Activated CD8-positive, alpha-beta T cell treated with anti-CD3 and anti-CD28 coated beads for 36 hours (primary cell): Measurements from ENCODE around the gene RIIAD1. TPM values are rescaled to one million over a fixed set of nuclear protein-coding genes. Genes with fewer than 3 reads are reported as not detected.

Experiments used
- ATAC-seq: fragments of 200-7000 bp; cut with Tn5 transposase; one replicate; pipeline ENCODE4 v1.10.0; 2021; ENCODE audit warnings: mild to moderate bottlenecking, moderate library complexity
- CTCF ChIA-PET: fragments of 350-600 bp; sonication (Branson Sonifier 250); formaldehyde crosslinking; loops from one replicate; lab custom pipeline; 2021; ENCODE audit warnings: antibody characterized with exemption; lab: Charles Lee
- POLR2A ChIA-PET: fragments of 350-600 bp; sonication (Branson Sonifier 250); formaldehyde crosslinking; loops from one replicate; lab custom pipeline; 2021; ENCODE audit warnings: antibody characterized with exemption; lab: Charles Lee
- DNase-seq: peaks from one replicate; pipeline ENCODE4 v3.0.0-alpha.2; 2020
- H3K27ac Mint-ChIP-seq: one replicate; pipeline ENCODE4 v1.8.0; 2021; ENCODE audit warnings: mild to moderate bottlenecking, mixed read lengths
- H3K27me3 Mint-ChIP-seq: one replicate; pipeline ENCODE4 v1.8.0; 2021; ENCODE audit warnings: mixed read lengths
- H3K36me3 Mint-ChIP-seq: one replicate; pipeline ENCODE4 v1.8.0; 2021; ENCODE audit warnings: low read depth, mixed read lengths
- H3K4me1 Mint-ChIP-seq: one replicate; pipeline ENCODE4 v1.8.0; 2021; ENCODE audit warnings: low read depth, mixed read lengths
- H3K4me3 Mint-ChIP-seq: one replicate; pipeline ENCODE4 v1.8.0; 2021; ENCODE audit warnings: mild to moderate bottlenecking, moderate library complexity, mixed read lengths
- H3K9me3 Mint-ChIP-seq: one replicate; pipeline ENCODE4 v1.8.0; 2021; ENCODE audit warnings: mixed read lengths
- CTCF ChIP-seq: fragments of 200-600 bp; IDR thresholded peaks from one replicate; pipeline ENCODE4 v1.8.0; 2022; ENCODE audit warnings: antibody characterized with exemption, mild to moderate bottlenecking
- intact Hi-C: fragments of 100-400 bp; cut with micrococcal nuclease; formaldehyde crosslinking; loops from one replicate; pipeline ENCODE4 v1.10.0; 2022
- total RNA-seq, 2 experiments: library from RNA; stranded (reverse); gene quantifications; one replicate each; pipeline ENCODE4 v1.2.3, GENCODE V29; 2021

Gene RIIAD1
- total RNA-seq, 2 experiments from 2014 or later = not detected

- POLR2A ChIA-PET = no interaction called here
- H3K9me3 Mint-ChIP-seq = no peaks in the 10 kb centered on the region
- H3K4me1 Mint-ChIP-seq = no peaks in the 10 kb centered on the region
- no peak overlapping the region for H3K4me3 Mint-ChIP-seq
- H3K27me3 Mint-ChIP-seq = no peaks in the 10 kb centered on the region
- ATAC-seq (no peak), DNase-seq (no peak)
- H3K27ac Mint-ChIP-seq = no peak overlapping the region
- H3K36me3 Mint-ChIP-seq = peaks cover 20% of the 10 kb centered on the region
- CTCF ChIA-PET = interaction anchor here (1.2 to 1.9 kb wide), 4 partner anchors 30 to 144 kb away, joined by 3 to 5 read pairs (median 4); no protein-coding TSS in a partner anchor
- intact Hi-C loops = no loop called here
- no peak for TF ChIP-seq CTCF
Observed at GRCh38 chr1:151692226-151692625, 29.1 kb upstream of the RIIAD1 start.

GRCh38 chr1:151693057-151693651, 28.2 kb upstream of the RIIAD1 start:
- Mint-ChIP-seq H3K4me1 (no peaks in the 10 kb centered on the region), H3K27ac (no peak overlapping the region), H3K4me3 (no peak overlapping the region), H3K9me3 (no peaks in the 10 kb centered on the region), H3K36me3 (peaks cover 20% of the 10 kb centered on the region), H3K27me3 (no peaks in the 10 kb centered on the region)
- intact Hi-C loops = no loop called here
- no peak for ATAC-seq
- ChIA-PET POLR2A (no interaction called here), CTCF (interaction anchor here (1.1 to 1.9 kb wide), 7 partner anchors 38 to 143 kb away, joined by 3 to 5 read pairs (median 4); no protein-coding TSS in a partner anchor)
- DNase-seq = no peak
- TF ChIP-seq CTCF = peak; percentile 35

DNA sequence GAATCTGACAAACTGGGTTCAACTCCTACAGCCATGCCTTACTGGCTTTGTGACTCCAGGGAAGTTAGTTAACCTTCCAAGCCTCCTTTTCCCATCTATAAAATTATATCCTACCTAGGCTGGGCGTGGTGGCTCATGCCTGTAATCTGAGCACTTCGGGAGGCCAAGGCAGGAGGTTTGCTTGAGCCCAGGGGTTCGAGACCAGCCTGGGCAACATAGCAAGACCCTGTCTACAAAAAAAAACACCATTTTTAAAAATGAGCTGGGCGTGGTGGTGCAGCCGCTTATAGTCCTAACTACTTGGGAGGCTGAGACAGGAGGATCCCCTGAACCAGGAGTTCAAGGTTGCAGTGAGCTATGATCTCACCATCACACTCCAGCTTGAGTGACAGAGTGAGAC, 19.8 kb upstream of the RIIAD1 start:
- TF ChIP-seq CTCF = no peak
- POLR2A ChIA-PET = interaction anchor here (0.9 kb wide), 1 partner anchor 46 kb away, joined by 3 read pairs; no protein-coding TSS in a partner anchor
- H3K4me1 Mint-ChIP-seq = no peaks in the 10 kb centered on the region
- ATAC-seq (no peak), DNase-seq (no peak)
- H3K36me3 Mint-ChIP-seq = no peaks in the 10 kb centered on the region
- H3K9me3 Mint-ChIP-seq = no peaks in the 10 kb centered on the region
- no peak overlapping the region for H3K4me3 Mint-ChIP-seq
- CTCF ChIA-PET = no interaction called here
- intact Hi-C loops = no loop called here
- no peaks in the 10 kb centered on the region for H3K27me3 Mint-ChIP-seq
- no peak overlapping the region for H3K27ac Mint-ChIP-seq

DNA sequence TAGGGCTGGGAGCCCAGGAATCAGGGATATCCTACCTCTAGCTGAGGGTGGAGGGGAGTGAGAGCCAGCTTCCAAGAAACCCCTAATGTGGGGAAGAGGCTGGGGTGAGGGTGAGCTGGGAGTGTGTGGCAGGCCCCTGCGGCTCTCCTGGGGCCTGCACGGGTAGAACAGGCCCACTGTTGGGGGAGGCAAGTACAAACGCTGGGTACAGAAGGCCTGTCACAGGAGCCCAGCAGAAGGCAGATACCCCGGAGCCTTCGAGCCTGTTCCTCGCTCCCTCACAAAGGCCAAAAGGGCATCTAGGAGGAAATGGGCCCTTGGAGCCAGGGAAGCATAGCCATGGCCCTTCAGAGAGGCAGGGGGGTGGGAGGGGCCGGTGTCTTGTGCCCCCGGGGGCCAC, 18.4 kb upstream of the RIIAD1 start:
- no peak for TF ChIP-seq CTCF
- intact Hi-C loops = no loop called here
- H3K9me3 Mint-ChIP-seq = no peaks in the 10 kb centered on the region
- no peak overlapping the region for H3K4me3 Mint-ChIP-seq
- DNase-seq (no peak), ATAC-seq (no peak)
- H3K36me3 Mint-ChIP-seq = no peaks in the 10 kb centered on the region
- POLR2A ChIA-PET = no interaction called here
- H3K27me3 Mint-ChIP-seq = no peaks in the 10 kb centered on the region
- H3K4me1 Mint-ChIP-seq = no peaks in the 10 kb centered on the region
- CTCF ChIA-PET = no interaction called here
- no peak overlapping the region for H3K27ac Mint-ChIP-seq

GRCh38 chr1:151703813-151704212, 17.5 kb upstream of the RIIAD1 start:
- Mint-ChIP-seq H3K27me3 (no peaks in the 10 kb centered on the region), H3K4me3 (no peak overlapping the region), H3K27ac (no peak overlapping the region), H3K4me1 (no peaks in the 10 kb centered on the region), H3K9me3 (no peaks in the 10 kb centered on the region), H3K36me3 (no peaks in the 10 kb centered on the region)
- ATAC-seq = no peak
- no peak for TF ChIP-seq CTCF
- CTCF ChIA-PET = no interaction called here
- POLR2A ChIA-PET = no interaction called here
- DNase-seq = no peak
- intact Hi-C loops = no loop called here
